Suprapubic skin (tissue), 4 donors: ENCODE data around the gene KCNN4.

ENCODE experiments used
- CTCF ChIP-seq, 2 donors: fragments of 200-600 bp in 1 of 2; fragments of 450-650 bp in 1 of 2; sonication (generic) in 1 of 2; IDR thresholded peaks; one replicate each; pipeline ENCODE4 v1.5.1; 2016 to 2019; ENCODE audit warnings: antibody characterized with exemption in 2 of 2, mild to moderate bottlenecking in 1 of 2, moderate library complexity in 1 of 2
- EP300 ChIP-seq: sonication (generic); formaldehyde crosslinking; IDR thresholded peaks from one replicate; pipeline ENCODE4 v1.6.1; 2017; ENCODE audit warnings: antibody characterized with exemption
- POLR2A ChIP-seq, 2 donors: fragments of 450-650 bp; IDR thresholded peaks; one replicate each; pipeline ENCODE4 v1.6.1; 2017; ENCODE audit warnings: antibody characterized with exemption in 2 of 2, mild to moderate bottlenecking in 2 of 2, moderate library complexity in 2 of 2
- POLR2AphosphoS5 ChIP-seq, 3 donors: sonication (generic); formaldehyde crosslinking; IDR thresholded peaks; one replicate each; pipeline ENCODE4 v1.6.1; 2017; ENCODE audit warnings: antibody characterized with exemption in 3 of 3

GRCh38 chr19:43775299-43775890 lies 5.4 kb downstream of the KCNN4 start:
- TF ChIP-seq CTCF (IDR thresholded peaks at IDR 0.05) (no peak), POLR2A (IDR thresholded peaks at IDR 0.05) (no peak), EP300 (no peak), POLR2AphosphoS5 (IDR thresholded peaks at IDR 0.05) (no peak)
